Heart left ventricle (tissue), 16 donors: ENCODE results near the gene AGPAT3. TPM values are rescaled to one million over a fixed set of nuclear protein-coding genes. Genes with fewer than 3 reads are reported as not detected.

ENCODE experiments used
- ATAC-seq, 4 donors: fragments of 200-7000 bp; cut with Tn5 transposase; one replicate each; pipeline ENCODE4 v1.9.1; 2020 to 2022; ENCODE audit warnings: moderate library complexity in 4 of 4, mild to moderate bottlenecking in 3 of 4, moderate number of reproducible peaks in 1 of 4
- DNase-seq, 5 donors: peaks; one replicate each; pipeline ENCODE4 v3.0.0-alpha.2; 2020
- H3K27ac ChIP-seq, 12 donors: fragments of 200-600 bp; sonication (generic) in 4 of 12; one replicate each; pipeline versions ENCODE4 v1.5.0 to v1.8.0; 2016 to 2022; ENCODE audit warnings: mild to moderate bottlenecking in 2 of 12
- H3K27me3 ChIP-seq, 9 donors: fragments of 200-600 bp; sonication (generic) in 2 of 9; one replicate each; pipeline versions ENCODE4 v1.5.1 to v1.8.0; 2016 to 2022; ENCODE audit warnings: mild to moderate bottlenecking in 3 of 9
- H3K36me3 ChIP-seq, 9 donors: fragments of 200-600 bp; sonication (generic) in 2 of 9; one replicate each; pipeline versions ENCODE4 v1.5.0 to v1.8.0; 2018 to 2022; ENCODE audit warnings: mild to moderate bottlenecking in 2 of 9
- H3K4me1 ChIP-seq, 12 donors: fragments of 200-600 bp; sonication (generic) in 4 of 12; one replicate each; pipeline versions ENCODE4 v1.5.0 to v1.8.0; 2016 to 2022; ENCODE audit warnings: mild to moderate bottlenecking in 3 of 12
- H3K4me3 ChIP-seq, 12 donors: fragments of 200-600 bp; sonication (generic) in 4 of 12; one replicate each; pipeline versions ENCODE4 v1.5.0 to v1.8.0; 2017 to 2022; ENCODE audit warnings: mild to moderate bottlenecking in 9 of 12, moderate library complexity in 4 of 12
- H3K9me3 ChIP-seq, 12 donors: fragments of 200-600 bp; sonication (generic) in 4 of 12; one replicate each; pipeline versions ENCODE4 v1.5.0 to v1.8.0; 2016 to 2022; ENCODE audit warnings: mild to moderate bottlenecking in 1 of 12
- POLR2A ChIP-seq, 2 donors: fragments of 450-650 bp; IDR thresholded peaks; one replicate each; pipeline ENCODE4 v1.6.1; 2017; ENCODE audit warnings: antibody characterized with exemption in 2 of 2, mild to moderate bottlenecking in 2 of 2, moderate library complexity in 2 of 2
- WGBS, 4 donors: extraction: QIAGEN DNeasy Blood & Tissue Kit in 2 of 4; methylation state at CpG; one replicate each; pipeline versions ENCODE4 v1.1.5 to v1.1.7; 2013 to 2018; 5-methylcytosine and 5-hydroxymethylcytosine counted together
- intact Hi-C, 10 donors: fragments of 100-400 bp; cut with DNase I; formaldehyde crosslinking; loops; one replicate each; pipeline versions ENCODE4 v1.11.1 to v1.14.2; 2022
- polyA plus RNA-seq, 2 donors: library from polyadenylated mRNA; stranded (reverse); fragments of 200-250 nt; gene quantifications; one replicate each; pipeline ENCODE4 v1.2.3, GENCODE V29; 2013
- total RNA-seq, 9 donors: library from RNA; depleted of rRNA in 2 of 9; stranded (reverse); fragments of >200 nt in 2 of 9; fragmentation: NEBNext Ultra II Directional in 3 of 9; extraction: Animal tissue kit (Norgen Biotek cat#: 25700) in 3 of 9; gene quantifications; one replicate each; pipeline versions ENCODE4 v1.1.0 to v1.2.4, GENCODE V29; 2016 to 2023
- TF ChIP-seq, protein P1 (sequence below), 12 donors: fragments of 200-600 bp; sonication (generic) in 4 of 12; IDR thresholded peaks; one replicate each; pipeline versions ENCODE4 v1.5.0 to v1.8.0; 2018 to 2022; ENCODE audit warnings: antibody characterized with exemption in 12 of 12, mild to moderate bottlenecking in 5 of 12
- donor health status: ischemic (EF 13 %, LVEDD 7.1; RV severe dilation, severe dysfunction).
- donor health status: healthy with polysubstance abuse.
- donor health status: DM: no; HTN: yes; CAD: no.
- donor health status: DM: no; HTN: no; CAD: no.
- donor health status: ischemic (EF 25% LVEDD 6.9; RV normal size, moderate dysfunction).
- donor health status: ischemic (EF 25% LVEDD 5.7; RV mildly dilated, moderate dysfunction).
- donor health status: healthy.
- donor health status: DM: yes; HTN: yes; CAD: no.
- donor health status: ischemic (EF 35%, LVEDD 5.7; RV mildly dilated, moderate dysfunction).
- donor health status: nonischemic (EF 11% LVEDD 7.7; RV severe dilation, severe dysfunction).
- donor health status: DM: yes; HTN: yes; CAD: no.
- donor health status: PGD.
- donor health status: ischemic (EF 29% LVEDD 5.4; RV normal size, mild dysfunction).
- donor health status: nonischemic (EF 23%, LVEDD 6.1; RV moderate dilation, normal function).

AGPAT3 gene
- total and polyA plus RNA-seq, 11 donors: 26.6 to 86.0 (median 64.5) TPM

DNA sequence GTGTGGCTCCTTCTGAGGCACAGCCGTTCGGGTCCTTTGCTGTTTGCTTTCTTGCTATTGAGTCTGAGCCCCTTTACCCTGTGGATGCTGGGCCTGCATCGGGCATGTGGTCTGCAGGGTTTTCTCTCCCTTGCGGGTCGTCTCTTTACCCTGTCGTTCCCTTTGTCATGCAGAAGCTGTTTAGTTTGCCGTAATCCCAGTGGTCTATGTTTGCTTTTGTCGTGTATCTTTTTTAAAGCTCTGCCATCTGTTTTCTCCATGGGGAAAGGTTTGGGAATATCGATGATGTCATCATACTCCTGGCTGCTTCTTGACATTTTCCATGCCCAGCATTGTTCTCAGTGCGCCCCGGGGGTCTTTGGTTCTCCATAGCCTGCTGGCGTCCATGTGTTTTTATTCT lies 68.2 kb downstream of the AGPAT3 start:
- Histone ChIP-seq H3K4me1 (peaks cover 2 to 46% (median 28%) of the 10 kb centered on the region in 12 donors), H3K4me3 (no peak overlapping the region), H3K27me3 (no peaks in the 10 kb centered on the region), H3K27ac (peak overlapping the region in 2 of 12 donors; percentile 11 to 34), H3K9me3 (peaks cover 0 to 3% (median 0%) of the 10 kb centered on the region in 12 donors), H3K36me3 (peaks cover 0 to 19% (median 0%) of the 10 kb centered on the region in 9 donors)
- no peak for TF ChIP-seq POLR2A (IDR thresholded peaks at IDR 0.05)
- TF ChIP-seq, protein P1, sequence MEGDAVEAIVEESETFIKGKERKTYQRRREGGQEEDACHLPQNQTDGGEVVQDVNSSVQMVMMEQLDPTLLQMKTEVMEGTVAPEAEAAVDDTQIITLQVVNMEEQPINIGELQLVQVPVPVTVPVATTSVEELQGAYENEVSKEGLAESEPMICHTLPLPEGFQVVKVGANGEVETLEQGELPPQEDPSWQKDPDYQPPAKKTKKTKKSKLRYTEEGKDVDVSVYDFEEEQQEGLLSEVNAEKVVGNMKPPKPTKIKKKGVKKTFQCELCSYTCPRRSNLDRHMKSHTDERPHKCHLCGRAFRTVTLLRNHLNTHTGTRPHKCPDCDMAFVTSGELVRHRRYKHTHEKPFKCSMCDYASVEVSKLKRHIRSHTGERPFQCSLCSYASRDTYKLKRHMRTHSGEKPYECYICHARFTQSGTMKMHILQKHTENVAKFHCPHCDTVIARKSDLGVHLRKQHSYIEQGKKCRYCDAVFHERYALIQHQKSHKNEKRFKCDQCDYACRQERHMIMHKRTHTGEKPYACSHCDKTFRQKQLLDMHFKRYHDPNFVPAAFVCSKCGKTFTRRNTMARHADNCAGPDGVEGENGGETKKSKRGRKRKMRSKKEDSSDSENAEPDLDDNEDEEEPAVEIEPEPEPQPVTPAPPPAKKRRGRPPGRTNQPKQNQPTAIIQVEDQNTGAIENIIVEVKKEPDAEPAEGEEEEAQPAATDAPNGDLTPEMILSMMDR (IDR thresholded peaks at IDR 0.05): no peak
- intact Hi-C loops: loop anchor here in 1 of 10 donors (5.0 kb wide), 1 partner anchor 61 kb away; no protein-coding TSS in a partner anchor
- ATAC-seq: no peak
- DNase-seq: no peak
- 83 to 88% (median 87%) methylated on average over 12 of the region's 12 CpGs for WGBS, 4 donors

DNA sequence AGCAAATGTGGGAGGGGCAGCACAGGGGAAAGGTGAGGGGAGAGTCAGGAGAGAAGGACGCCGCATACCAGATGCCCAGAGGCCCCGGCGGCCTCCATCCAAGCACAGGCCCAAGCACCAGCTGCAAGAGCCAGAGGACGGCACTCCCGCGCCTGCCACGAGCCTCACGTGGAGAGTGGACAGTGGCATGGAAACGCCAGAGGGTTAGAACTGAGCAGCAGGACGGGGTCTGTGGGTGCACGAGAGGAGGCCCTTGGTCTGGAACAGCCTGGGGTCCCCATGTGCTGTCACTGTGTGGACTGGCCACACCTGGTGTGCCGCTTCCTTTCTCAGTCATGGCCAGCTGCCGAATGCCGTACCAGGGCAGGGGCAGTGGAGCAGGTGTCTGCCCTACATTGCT lies 68.7 kb downstream of the AGPAT3 start:
- intact Hi-C loops: loop anchor here in 1 of 10 donors (5.0 kb wide), 1 partner anchor 61 kb away; no protein-coding TSS in a partner anchor
- H3K36me3 ChIP-seq: peaks cover 0 to 15% (median 0%) of the 10 kb centered on the region in 9 donors
- TF ChIP-seq POLR2A (IDR thresholded peaks at IDR 0.05): no peak
- TF ChIP-seq, protein P1 (IDR thresholded peaks at IDR 0.05): no peak
- H3K27me3 ChIP-seq: no peaks in the 10 kb centered on the region
- 90 to 96% (median 95%) methylated on average over 12 to 15 of the region's 15 CpGs for whole genome bisulfite sequencing, 4 donors
- no peak for ATAC-seq
- no peak overlapping the region for H3K4me3 ChIP-seq
- DNase-seq: no peak
- H3K27ac ChIP-seq: peak overlapping the region in 1 of 12 donors; percentile 34
- H3K4me1 ChIP-seq: peaks cover 0 to 46% (median 28%) of the 10 kb centered on the region in 12 donors
- H3K9me3 ChIP-seq: peaks cover 0 to 3% (median 0%) of the 10 kb centered on the region in 12 donors

DNA sequence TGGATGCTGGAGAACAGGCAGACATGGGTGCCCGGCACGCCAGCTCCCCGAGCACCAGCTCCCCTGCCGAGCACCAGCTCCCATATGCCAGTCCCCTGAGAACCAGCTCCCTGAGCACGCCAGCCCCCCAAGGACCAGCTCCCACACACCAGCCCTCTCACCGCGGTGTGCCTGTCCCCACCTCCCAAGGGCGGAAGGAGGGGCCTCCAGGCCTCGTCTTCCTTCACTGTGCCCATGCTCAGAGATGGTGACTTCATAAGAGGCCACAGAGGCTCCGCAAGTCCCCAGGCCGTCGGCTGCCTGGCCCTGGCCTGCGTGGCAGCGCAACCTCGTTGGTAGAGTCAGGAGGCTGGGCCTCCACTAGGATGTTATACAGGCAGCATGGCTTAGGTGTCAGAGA lies 69.1 kb downstream of the AGPAT3 start:
- Histone ChIP-seq H3K9me3 (peaks cover 0 to 3% (median 0%) of the 10 kb centered on the region in 12 donors), H3K4me3 (no peak overlapping the region), H3K36me3 (peaks cover 0 to 11% (median 0%) of the 10 kb centered on the region in 9 donors), H3K27ac (no peak overlapping the region), H3K27me3 (no peaks in the 10 kb centered on the region), H3K4me1 (peaks cover 0 to 46% (median 28%) of the 10 kb centered on the region in 12 donors)
- ATAC-seq (no peak), DNase-seq (no peak)
- WGBS, 4 donors: 90 to 95% (median 92%) methylated on average over 15 of the region's 15 CpGs
- intact Hi-C loops: loop anchor here in 1 of 10 donors (5.0 kb wide), 1 partner anchor 62 kb away; no protein-coding TSS in a partner anchor
- TF ChIP-seq POLR2A (IDR thresholded peaks at IDR 0.05): no peak
- TF ChIP-seq, protein P1 (IDR thresholded peaks at IDR 0.05): no peak

DNA sequence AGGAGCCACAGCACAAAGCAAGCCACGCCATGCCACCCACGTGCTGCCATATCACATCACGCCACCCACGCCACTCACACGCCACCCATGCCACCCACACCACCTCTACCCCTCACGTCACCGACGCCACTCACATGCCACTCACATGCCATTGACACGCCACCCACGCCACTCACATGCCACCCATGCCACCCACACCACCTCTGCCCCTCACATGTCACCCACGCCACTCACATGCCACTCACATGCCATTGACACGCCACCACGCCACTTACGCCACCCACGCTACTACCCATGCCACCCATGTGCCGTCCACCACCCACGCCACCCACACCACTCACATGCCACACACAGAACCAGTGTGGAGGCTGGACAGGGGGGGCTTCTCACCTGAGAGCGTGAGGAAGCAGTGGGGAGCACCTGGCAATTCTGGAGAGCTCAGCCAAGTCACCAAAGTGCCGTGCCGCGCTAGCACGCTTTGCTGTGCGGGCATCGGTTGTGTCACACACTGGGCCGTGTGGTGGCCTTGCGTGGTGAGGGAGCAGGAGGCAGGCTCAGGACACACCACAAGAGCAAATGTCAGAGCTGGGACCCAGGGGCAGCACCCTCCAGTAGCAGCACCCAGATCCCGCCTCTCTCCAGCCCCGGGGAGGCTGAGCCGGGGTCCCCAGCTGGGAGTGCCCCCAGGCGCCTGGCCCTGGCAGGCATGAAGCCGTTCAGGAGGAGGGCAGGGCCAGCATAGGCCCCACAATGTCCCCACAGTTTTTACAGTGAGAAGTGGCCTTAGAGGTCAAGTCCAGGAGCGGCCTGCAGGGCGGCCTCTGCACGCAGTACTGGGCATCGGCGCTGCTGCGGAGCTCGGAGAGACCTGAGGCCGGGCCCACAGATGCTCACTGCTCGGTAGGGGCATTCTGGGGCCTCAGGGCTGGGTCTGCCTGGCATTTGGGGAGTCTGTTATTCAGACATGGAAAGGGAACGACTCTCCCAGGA lies 70.0 kb downstream of the AGPAT3 start:
- no peaks in the 10 kb centered on the region for H3K27me3 ChIP-seq
- peaks cover 0 to 3% (median 0%) of the 10 kb centered on the region in 12 donors for H3K9me3 ChIP-seq
- WGBS, 4 donors: 91 to 96% (median 95%) methylated on average over 29 to 41 of the region's 41 CpGs
- ATAC-seq (no peak), DNase-seq (peak in 1 of 5 donors; percentile 46)
- H3K27ac ChIP-seq: peak overlapping the region in 3 of 12 donors; percentile 40 to 70 (median 59)
- peaks cover 0 to 10% (median 0%) of the 10 kb centered on the region in 9 donors for H3K36me3 ChIP-seq
- TF ChIP-seq, protein P1 (IDR thresholded peaks at IDR 0.05): no peak
- no peak for TF ChIP-seq POLR2A (IDR thresholded peaks at IDR 0.05)
- H3K4me3 ChIP-seq: no peak overlapping the region
- intact Hi-C loops: loop anchor here in 3 of 10 donors (5.0 kb wide), 2 partner anchors 63 to 68 kb away; partner anchors contain the start of gene AGPAT3 (in 2 of the 3)
- H3K4me1 ChIP-seq: peaks cover 2 to 40% (median 27%) of the 10 kb centered on the region in 12 donors
